Right ventricle myocardium inferior (tissue), 1 donor: ENCODE results near the gene GLIS1. TPM values are rescaled to one million over a fixed set of nuclear protein-coding genes. Genes with fewer than 3 reads are reported as not detected.
A peak's percentile ranks its signal among the peaks of the same experiment; 100 is the strongest.

Source experiments
- ATAC-seq: fragments of 200-7000 bp; cut with Tn5 transposase; one replicate; pipeline ENCODE4 v1.9.1; 2020; ENCODE audit warnings: mild to moderate bottlenecking, moderate library complexity
- DNase-seq: peaks from one replicate; pipeline ENCODE4 v3.0.0; 2021; ENCODE audit errors: missing footprints
- intact Hi-C: fragments of 100-400 bp; cut with DNase I; formaldehyde crosslinking; loops from one replicate; pipeline ENCODE4 v1.11.0; 2022
- total RNA-seq: library from RNA; stranded (reverse); fragmentation: NEBNext Ultra II Directional; extraction: Animal tissue kit (Norgen Biotek cat#: 25700); gene quantifications from one replicate; pipeline ENCODE4 v1.2.1, GENCODE V29; 2021
- donor health status: DM: no; HTN: yes; CAD: no; lungs with severe emphysema.

GLIS1 gene
- total RNA-seq, 1 donor from 2014 or later = not detected

DNA sequence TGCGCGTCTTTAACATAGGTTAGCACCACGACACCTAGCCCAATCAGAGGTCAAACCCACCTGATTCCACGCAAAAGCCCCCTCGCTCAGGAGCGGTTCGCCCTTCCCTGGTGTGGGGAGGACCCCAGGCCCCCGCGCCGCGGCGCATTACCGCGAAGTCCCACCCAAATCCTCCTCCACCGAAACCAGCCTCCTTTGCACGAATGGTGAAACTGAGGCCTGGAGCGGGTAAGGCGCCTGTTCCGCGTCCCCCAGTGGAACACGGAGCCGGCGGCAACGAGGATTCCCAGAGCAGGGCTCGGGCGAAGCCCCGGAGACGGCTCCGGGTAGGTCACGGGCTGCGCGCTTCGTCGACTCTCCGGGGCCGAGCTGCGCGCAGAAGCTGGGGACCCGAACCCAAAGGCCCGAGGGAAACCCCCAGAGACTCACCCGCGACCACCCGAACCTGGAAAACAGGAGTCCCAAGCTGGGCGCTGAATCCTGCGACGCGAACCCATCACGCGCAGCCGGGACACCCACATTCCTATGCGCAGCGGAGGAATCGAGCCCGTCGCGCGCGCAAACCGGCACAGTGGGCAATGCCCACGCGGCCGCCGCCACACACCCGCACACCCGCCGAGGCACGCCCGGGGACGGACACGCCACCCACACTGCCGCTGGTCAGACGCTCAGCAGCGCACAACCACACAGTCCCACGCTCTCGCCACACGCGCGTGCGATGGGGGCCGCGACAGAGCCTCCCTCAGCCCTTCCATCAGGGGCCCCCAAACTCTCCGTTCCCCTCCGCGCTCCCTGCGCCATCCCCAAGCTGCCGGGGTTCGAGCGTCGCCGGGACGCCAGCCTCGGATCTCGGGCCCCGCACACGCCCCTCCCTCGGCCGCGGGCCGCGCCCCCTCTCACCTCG, 507 bp downstream of the GLIS1 start:
- ATAC-seq (peak; percentile 28), DNase-seq (no peak)
- intact Hi-C loops = no loop called here

DNA sequence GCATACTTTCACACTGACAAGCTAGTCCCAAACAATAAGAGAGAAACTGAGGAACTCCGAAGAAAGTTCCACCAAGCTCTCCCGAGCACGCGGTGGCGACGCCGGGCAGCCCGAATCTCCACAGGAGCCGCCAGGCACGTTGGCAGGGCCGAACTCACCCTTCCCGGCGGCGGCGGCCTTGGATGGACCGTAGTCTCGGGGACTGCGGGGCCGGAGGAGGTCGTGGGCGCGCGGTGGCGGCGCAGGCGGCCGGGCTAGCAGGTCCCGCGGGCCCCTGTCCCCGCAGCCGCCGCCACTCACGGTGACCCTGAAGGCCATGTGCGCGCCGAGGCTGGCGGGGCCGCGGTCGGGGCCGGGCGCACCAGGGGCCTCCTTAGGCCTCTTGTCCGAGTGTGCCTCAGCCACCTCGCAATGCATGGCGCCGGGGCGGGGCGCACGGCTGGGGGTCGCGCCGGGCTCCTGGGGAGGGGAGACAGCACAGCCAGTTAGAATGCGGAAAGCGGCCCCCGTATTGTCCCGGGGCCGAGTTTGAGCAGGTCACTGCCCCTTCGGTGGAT, 1.2 kb downstream of the GLIS1 start:
- DNase-seq (no peak), ATAC-seq (no peak)
- intact Hi-C loops = no loop called here

DNA sequence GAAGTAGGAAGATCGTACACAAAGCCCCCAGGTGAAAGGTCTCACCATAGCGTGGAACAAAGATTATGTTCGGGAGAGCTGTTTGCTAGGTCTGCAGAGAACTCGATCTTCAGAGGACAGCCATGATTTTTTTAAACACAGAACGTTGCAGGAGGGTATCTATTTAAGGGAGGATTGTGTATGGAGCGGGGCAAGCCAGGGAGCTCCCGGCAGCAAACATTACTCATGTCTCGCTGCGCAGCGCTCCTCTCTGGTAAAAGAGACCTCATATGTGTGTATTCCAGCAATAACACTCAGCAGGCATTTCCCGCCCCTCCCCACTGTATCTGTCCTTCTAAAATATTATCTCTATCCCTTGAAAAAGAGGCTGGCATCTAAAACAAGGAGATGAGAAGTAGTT, 2.7 kb downstream of the GLIS1 start:
- intact Hi-C loops = no loop called here
- ATAC-seq (no peak), DNase-seq (no peak)

DNA sequence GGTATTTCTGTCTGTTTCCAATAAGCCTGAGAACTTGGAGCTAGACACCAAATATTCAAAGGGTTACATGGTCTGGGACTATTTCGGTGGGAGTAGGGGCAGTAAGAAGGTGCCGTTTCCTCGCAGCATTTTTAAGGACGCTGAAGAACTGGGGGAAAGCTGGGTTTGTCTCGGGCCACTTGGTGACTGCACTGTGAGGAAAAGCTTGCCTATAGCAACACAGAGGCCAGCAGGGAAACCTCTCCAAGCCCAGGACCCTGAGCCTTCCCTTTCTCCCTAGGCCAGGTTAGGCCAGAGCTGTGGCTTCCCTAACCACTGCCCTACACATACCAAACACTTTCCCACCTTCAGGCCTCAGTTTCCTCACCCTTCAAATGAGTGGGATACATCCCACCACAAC, 3.3 kb downstream of the GLIS1 start:
- no peak for ATAC-seq
- intact Hi-C loops = no loop called here

DNA sequence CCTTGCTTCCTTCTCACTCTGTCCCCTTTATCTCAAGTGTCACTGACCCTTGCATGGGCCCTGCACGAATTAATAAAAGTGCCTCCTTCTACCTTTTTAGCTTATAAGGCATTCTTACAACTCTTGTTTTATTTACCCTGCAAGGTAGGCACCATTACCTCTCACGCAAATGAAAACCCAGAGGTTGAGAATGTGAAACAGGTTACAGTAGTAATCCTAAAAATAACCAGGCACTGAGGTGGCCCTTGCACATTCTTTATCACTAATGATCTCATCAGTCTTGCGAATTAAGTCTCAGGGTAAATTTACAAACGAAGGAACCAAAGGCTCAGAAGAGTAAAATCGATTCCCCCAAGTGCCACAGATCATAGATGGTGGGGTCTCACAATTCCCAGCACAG, 3.7 kb downstream of the GLIS1 start:
- intact Hi-C loops = no loop called here
- DNase-seq (no peak), ATAC-seq (no peak)

More for the DNA sequence above, 3.3 kb downstream of the GLIS1 start:
- DNase-seq = no peak

DNA sequence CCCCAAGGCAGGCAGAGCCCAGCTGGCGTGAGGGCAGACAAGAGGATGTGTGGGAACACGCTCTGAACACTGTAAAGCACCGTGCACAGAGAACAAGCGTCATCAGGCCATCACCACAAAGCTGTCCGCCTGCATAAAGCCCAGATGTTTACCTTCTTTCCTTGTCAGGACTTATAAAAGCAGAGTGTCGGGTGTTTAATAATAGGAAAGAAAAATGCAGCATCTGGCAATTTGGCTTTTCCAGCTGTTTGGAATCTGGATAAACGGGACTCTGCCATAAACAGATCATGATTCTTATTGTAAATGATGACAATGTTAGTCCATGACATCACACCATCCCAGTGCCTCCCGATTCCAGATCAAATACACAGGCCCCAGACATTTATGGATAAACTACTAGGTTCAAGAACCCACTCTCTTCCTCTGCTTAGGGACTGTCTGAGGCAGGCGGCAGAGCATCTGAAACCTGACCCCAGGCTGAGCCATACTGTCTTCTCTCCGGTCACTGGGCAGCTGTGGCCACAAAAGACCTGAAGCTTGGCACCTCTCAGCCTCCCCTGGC, 4.2 kb downstream of the GLIS1 start:
- ATAC-seq = no peak
- intact Hi-C loops = no loop called here
- DNase-seq = no peak

DNA sequence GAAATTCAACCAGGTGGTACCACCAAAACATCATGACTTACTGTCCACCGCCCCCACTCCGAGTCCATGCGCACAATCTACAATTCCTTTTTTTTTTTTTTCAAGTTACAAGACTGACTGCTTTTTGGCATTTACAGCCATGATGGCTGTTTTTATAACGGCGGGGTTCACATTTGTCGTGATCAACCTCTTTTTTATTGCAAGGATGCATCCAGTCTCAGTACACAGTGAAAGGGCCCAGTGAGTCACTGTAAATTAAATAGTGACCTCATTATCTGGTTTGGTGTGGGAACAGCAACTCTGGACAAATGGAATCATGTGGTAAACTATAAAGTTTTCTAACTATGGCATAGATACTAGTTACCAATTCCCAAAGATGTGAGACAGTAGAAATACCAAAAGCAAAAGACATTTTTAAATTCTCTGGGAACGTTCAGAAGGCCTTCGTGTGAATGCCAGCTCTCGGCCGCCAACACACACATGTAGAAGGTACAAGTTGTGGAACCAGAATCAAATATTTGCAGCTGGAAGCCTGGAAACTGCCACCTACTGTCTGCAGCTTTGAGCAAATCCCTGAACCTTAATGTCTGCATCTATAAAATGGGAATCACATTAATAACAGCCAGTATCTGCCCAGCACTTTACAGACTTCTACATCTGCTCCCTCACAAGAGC, 4.9 kb downstream of the GLIS1 start:
- intact Hi-C loops = no loop called here
- ATAC-seq (no peak), DNase-seq (no peak)

DNA sequence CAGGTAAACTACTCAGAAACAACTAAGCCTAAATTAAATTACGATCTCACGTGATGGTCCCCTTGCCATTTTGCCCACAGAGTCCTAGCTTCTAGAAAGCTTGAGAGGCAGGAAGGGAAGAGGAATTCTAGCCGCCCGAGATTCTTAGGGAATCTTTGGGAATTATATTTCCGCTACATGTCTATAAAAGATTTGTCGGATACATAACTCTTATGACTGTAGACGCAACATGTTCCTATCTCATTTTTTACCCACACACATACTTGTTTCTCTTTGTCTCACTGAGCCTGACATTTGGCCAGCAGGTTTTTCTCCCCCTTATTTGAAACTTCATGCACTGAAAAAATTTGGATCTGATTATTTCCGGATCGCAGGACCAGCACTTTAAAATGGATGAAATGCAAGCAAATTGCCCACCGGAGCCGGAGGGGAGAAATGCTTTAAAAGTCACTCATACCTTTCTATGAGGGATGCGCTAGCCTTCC, 5.5 kb downstream of the GLIS1 start:
- intact Hi-C loops = no loop called here
- DNase-seq = no peak
- ATAC-seq = no peak

DNA sequence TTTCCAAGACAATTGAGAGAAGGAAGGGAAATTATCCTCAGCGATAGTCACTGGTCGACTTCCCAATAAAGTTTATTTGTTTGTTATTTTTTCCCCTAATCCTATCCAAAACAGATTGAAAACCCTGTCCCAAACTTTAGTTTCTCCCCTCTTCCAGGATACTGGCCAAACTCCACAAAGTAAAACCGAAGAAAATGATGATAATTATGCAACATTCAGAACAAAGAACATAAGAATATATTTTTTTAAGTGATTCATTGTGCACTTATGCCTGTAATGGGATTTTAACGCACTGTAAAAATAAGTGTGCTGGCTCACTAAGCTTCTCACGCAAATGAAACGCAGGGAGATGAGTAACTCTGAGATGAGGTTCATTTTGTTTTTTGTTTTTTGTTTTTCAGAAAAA, 6.0 kb downstream of the GLIS1 start:
- DNase-seq = no peak
- ATAC-seq = no peak
- intact Hi-C loops = no loop called here

DNA sequence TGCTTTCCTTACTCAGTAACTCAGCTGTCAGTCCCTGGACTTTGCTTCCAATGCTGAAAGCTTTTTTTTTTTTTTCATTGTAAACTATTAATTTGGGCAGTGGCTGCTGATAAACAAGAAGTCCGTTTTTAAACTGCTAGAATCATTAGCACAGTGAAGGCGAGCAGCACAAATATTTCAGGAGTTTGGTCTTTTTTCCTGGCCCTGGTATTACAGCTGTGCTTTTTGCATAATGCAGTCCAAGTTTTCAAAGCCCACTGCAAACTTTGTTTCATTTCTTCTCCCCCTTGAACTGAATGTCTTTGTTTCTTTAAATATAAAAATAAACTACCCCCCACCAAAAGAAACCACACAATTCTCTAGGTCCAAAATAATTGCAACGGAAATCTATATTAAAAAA, 6.6 kb downstream of the GLIS1 start:
- no peak for ATAC-seq
- intact Hi-C loops = no loop called here

DNA sequence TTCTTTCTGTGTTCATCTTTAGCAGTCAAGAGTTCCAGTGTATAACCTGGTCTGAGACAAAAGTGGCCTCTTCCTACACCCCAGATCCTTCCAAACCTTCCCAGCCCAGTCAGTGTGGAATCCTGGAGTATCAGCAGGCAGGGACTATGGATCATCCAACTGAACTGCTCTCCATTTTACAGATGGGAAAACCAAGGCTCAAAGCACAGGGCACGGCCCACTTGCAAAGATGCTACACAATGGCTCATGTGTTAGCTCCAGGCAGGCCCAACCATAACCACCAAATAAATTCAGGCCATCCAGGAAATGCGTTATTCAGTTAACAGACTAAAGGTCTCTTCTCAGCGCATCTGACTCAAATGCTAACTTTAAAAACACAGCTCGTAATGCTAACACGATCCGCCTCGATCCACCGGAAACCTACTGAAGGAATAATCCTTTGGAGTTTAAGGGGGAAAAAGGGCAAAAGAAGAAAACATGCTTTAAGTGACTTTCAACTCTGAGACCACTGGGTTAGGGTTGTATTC, 7.1 kb downstream of the GLIS1 start:
- DNase-seq = no peak
- no peak for ATAC-seq
- intact Hi-C loops = no loop called here

More for the DNA sequence above, 6.6 kb downstream of the GLIS1 start:
- no peak for DNase-seq

DNA sequence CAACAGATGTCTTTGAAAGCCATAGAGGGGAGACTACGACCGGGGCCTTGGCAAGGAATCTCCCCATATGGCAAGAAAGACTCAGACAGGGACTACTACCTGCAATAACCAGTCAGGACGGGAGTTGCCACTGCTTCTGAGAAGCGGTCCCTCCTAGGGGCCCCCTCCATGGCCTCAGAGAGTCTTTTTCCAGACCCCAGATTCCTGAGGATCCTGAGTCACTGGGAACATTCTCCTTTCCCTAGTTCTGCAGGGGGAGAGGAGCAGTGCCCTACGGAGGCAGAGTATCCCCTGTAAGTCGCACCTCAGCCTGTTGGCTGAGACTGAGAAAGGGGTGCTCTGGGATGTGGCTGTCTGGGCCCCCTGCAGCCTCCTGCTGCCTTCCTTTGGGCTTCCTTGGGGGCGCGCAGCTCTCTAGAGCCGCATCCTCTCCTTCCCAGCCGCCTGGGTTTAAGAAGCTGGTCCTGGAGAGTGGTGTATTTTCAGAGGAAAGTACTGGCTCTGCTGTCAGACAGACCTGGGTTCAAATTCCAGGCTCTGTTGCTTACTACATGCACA, 7.8 kb downstream of the GLIS1 start:
- no peak for ATAC-seq
- intact Hi-C loops = no loop called here

DNA sequence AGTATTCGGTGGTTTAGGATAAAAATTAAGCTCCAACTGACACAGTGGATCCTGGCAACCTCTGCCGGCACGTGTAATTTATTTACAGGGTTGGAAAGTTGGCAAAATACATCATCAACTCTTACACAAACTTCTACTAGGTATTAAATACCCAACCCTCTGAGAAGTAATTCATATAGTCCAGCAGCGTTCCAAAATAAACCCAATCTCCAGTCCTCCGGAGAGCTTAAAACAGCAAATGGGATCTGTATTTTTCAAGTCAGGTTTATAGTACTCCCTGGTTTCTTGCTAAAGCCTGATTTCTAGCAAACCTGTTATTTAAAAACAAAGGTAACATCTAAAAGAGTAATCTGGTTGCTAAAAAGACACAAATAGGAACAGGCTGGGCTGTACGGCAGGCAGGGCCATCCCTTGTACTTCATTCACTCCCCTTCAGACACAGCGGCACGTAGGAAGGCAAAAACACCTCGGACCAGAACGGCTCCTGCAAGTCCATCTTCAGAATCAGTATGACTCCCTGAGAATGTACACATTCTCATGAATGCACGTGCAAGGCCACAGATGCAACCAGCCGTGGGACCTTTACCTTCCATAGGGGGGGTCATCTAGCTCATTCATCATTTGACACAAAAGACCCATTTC, 8.6 kb downstream of the GLIS1 start:
- DNase-seq = no peak
- intact Hi-C loops = no loop called here
- ATAC-seq = no peak

More for the DNA sequence above, 7.8 kb downstream of the GLIS1 start:
- no peak for DNase-seq

DNA sequence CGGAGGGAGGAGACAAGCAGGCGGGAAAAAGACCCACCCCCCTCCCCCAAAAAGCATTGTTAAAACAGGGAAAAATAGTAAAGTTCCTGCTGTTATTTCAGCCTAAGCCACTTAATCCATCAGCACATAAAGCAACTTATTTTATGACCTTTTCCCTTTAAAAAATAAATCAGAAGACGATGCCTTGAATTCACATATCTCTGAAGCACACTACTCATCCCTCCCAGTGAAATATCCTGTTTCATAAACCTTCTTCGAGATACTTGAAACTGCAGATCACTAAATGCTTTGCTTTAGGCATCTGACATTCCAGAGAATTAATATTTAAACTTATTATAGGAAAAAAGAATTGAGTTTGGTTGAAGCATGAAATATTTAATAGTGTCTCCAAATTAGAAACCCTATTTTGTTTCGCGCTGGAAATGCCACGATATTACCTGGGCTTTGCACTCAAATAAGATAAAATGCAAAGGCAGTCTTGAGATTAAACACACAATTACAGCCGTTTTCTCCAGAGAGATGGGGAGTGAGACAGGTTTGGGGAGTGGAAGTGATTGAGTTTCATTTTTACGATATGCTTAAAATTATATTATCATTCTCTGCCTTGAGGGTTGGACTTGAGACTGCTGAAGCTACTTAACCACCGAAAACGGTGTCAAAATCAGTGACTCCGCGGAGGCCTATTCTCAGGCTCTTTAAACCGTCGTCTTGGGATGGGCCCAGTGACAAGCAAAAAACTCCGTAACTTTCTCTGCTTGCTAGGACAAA, 9.3 kb downstream of the GLIS1 start:
- no peak for ATAC-seq
- no peak for DNase-seq
- intact Hi-C loops = no loop called here

DNA sequence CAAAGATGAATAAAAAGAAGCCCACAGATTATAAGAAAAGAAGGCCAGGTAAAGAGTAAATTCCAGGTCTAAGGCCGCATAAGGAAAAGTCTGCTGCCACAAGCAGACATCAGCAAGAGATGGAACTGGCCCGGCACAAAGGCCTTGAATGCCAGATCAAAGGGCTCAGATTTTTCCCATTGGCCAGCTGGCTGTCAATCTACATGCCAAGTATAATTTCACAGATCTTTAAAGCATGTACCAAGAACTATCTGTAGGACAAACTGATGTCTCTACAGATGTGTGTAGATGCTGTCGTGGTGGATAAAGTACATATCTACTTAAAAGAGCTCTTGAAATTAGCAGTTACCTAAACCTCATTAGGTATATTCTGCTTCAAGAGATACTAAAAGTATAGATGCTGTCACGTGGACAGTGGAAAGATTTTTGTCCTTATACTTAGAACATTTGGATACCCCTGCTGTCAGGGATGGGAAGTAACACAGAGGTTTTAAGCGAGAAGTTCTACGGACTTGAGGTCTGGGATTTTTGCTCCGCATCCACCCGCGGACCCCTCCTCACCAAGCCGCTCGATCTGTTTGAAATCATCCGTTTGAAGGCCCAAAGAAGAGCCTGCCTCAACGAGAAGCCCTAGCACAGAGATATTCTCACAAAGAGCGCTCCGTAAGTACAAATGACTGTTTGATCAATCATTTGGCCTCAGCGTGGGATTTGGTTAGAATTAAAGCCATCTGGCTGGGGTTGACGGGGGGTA, 10.1 kb downstream of the GLIS1 start:
- intact Hi-C loops = no loop called here
- no peak for ATAC-seq
- no peak for DNase-seq

DNA sequence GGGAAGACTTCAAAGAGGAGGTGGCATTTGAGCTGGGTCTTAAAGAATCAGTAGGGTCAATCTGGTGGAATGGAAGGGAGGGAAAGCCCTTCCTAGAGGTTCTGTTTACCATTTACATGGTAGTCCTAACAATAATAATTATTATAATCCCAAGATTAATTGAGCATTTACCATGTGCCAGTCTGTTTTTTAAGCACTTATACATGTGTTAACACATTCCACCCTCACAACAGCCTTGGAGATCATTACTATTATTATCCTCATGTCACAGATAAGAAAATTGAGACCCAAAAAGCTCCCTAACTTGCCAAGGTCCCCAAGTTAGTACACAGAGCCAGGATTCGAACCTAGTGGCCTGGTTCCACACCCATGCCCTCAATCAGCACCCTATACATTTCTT, 10.8 kb downstream of the GLIS1 start:
- DNase-seq (no peak), ATAC-seq (no peak)
- intact Hi-C loops = no loop called here

DNA sequence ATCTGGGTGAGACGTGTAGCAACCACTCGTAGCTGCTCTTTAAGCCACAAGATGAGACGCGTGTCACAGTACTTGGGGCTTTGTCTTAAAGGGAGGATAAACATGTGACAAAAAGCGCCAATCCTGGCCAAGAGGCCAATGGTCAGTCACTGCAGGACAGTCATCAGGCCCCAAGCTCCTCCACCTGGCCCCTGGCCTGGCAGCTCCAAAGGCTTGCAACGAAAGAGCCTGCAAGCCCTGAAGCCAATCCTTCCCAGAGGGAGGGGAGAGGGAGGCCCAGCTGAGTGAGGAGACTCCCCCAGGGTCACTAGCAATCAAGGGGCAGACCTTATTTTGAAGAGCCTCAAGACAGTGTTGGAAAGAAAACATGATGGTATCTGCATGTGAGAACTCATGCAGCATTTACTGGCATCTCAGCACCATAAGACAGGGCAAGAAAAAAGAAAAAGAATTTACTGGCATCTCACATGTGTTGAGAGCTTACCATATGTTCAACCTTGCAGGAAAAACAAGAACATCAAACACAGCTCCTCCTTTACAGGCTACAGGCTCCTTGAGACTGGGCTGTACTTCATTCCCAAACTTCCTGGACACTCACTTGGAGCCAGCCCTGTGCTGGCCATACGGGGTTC, 11.4 kb downstream of the GLIS1 start:
- ATAC-seq (no peak), DNase-seq (no peak)
- intact Hi-C loops = no loop called here
